RPMI7951 (cell line): ENCODE measurements around the gene HSPE1. TPM values are rescaled to one million over a fixed set of nuclear protein-coding genes. Genes with fewer than 3 reads are reported as not detected.

Experiments
- total RNA-seq: library from RNA; depleted of rRNA; stranded (reverse); fragments of >200 nt; shearing (Covaris generic); gene quantifications from 2 replicates; pipeline ENCODE4 v1.2.3, GENCODE V29; 2014; rRNA removed

The HSPE1 gene
- total RNA-seq, 1 experiment from 2014 or later, result 516 TPM

Other genes starting within 250 kb of the HSPE1 start
- 10.8 and 11.3 TPM in 2 replicates for gene ANKRD44, start 189.6 kb upstream of the HSPE1 start, total RNA-seq
- 236 and 294 TPM in 2 replicates for gene SF3B1, start 65.4 kb upstream of the HSPE1 start, total RNA-seq
- gene COQ10B, start 46.8 kb upstream of the HSPE1 start, total RNA-seq, result 45.1 and 46.9 TPM in 2 replicates
- gene HSPD1, start 539 bp upstream of the HSPE1 start, total RNA-seq, result 286 and 315 TPM in 2 replicates
- 80.6 and 103 TPM in 2 replicates for gene MOB4, start 15.7 kb downstream of the HSPE1 start, total RNA-seq
- 1.7 and 2.0 TPM in 2 replicates for gene RFTN2, start 175.2 kb downstream of the HSPE1 start, total RNA-seq
- gene MARS2, start 205.0 kb downstream of the HSPE1 start, total RNA-seq, result 4.1 and 4.6 TPM in 2 replicates